SKM-1 treated with dmso at 0.1 percent for 144 hours (cell line): ENCODE measurements around the gene CARD19.

Source experiments
- DNase-seq: peaks from one replicate; lab custom pipeline; 2025; ENCODE audit not compliant: unreplicated experiment; lab: John Stamatoyannopoulos, UW

Gene CARD19

DNA sequence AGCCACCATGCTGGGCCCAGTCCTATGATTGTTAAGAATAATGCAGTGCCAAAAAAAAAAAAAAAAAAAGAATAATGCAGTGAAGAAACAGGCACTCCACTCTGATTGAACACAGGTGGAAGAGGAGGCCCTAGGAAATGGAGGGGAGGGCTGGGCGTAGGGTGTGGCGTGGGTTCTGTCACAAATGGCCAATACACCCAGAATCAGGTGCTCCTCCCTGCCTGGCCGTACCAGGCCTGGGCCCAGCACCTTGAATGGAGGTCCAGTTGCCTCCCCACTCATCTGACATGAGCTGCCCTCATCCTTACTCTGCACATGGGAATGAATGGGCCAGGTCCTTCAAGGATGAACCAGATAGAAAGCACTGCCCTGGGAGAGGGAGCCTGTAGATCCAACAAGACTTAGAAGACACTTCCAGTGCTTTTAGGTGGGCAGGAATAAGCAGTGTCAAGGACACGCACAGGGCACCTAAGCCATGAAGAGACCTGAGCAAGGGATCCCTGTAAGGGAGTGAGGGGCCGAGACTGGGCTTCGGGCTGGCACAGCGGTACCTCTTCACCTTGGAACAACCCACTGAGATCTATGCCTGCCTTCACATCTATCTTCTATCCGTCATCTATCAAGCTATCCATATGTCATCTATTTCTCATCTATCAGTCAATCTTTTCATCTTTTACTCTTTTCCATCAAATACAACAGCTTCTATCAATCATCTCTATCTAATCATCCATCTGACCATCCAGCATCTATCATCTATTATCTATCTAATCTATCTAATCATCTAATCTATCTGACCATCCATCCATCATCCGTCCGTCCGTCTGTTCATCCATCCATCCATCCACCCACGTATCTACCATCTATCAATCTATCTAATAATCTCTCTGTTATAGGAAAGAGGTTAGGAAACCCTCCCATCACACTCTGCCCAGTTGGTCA lies 22.2 kb downstream of the CARD19 start:
- no peak for DNase-seq

DNA sequence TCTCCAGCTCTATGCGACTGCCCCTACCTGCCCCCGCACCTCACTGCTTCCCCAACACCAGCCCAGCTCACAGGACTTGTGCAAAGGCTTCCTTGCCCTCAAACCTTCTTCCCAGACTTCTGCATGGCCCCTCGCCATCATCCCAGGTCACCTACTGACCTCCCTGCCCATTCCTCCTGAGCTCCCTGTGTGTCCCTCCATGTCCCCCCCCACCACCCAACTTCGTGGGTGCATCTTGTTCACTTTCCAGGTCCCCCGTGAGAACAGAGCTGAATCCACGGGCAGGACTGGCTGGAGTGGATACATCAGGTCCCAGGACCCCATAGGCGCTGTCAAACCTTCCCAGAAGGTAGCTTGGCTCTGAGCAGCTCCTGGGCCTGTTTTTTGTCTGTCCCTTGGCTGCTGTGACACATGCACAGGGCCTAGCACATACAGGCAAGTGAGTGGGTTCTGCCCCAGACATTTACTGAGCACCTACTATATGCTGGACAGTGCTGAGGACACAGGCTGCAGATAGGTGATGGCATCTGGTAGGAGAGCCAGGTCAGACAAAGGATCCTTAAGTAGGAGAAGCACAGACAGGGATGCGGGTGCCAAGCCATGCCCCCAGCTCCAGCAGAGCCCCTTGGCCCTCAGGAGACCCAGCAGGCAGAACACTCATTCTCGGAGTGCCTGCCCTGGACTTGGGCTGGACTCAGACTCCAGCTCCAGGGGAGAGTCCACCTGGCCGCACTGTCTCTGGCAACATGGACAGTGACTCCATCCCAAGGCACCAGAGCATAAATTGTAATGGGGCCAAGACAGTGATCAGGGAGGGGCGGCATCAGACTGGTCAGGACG lies 23.1 kb downstream of the CARD19 start:
- DNase-seq = no peak

DNA sequence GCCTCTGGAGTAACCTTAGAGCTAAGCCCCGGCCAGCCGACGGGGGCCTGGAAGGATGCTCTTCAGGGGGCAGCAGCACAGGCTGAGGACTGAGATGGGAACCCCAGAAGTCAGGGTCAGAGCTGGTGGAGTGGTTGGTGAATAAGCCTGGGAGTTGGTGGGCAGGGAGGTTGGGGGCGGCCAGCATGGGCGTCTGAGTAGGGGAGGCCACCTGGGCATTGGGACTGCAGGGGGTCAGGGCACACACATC lies 23.6 kb downstream of the CARD19 start:
- no peak for DNase-seq

DNA sequence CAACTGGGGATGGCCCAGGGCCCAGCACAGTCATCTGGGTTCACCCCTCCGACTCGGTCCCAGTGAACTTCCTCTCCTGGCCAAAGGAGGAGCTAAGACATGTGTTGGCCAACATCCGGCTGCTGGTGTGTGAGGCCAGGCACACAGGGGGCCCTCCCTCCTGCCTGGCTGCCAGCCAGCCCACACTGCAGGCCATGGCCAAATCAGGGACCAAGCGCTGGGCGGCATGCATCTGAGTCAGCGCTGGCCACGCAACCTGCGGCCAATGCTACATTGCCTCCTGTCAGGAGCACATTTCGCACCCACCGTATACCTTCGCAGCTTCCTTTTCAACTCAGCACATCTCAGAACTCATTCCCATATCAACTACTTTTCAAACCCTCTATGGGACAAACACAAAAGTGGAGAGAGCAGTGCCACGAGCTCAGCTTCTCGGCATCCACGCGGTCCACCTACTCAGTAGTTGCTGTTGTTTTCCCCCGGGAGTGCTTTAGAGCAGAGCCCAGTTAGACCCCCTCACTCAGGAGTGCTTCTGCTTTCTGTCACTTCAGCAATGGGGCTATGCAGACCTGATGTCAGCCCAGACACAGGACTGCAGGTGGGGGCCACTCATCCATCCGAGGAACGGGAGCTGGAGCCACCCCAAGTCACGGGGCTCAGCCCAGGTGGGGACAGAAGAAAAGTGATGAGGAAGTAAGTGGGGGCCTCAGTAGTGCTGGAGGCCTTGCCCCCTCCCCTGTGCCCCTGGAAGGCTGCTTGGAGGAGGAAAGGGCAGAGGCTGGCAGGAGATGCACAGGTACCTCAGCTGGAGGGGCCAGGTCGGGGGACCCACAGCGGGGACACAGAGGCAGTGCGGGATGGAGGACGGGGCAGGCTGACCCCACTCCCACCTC lies 24.2 kb downstream of the CARD19 start:
- peak; percentile 83 for DNase-seq

DNA sequence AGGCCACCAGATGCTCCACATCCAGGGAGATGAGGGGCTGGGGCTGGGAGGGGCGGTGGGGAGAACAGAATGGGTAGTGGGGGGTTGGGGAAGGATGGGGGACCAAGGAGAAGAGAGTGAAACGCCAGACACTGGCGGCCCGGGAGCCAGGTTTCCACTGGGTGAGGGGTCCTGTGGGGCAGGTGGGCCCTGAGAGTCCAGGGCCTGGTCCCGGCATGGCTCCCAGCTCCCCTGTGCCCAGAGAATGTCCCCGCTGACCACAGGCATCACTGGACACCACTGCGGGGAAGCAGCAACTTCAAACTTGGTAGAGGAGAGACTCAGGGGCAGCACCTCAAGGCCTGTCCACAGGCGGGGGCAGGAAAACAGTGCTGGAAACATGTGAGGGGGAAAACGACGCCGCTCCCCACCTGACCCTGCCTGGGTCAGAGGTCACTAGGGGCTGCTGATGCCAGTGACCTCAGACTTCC lies 24.9 kb downstream of the CARD19 start:
- no peak for DNase-seq

DNA sequence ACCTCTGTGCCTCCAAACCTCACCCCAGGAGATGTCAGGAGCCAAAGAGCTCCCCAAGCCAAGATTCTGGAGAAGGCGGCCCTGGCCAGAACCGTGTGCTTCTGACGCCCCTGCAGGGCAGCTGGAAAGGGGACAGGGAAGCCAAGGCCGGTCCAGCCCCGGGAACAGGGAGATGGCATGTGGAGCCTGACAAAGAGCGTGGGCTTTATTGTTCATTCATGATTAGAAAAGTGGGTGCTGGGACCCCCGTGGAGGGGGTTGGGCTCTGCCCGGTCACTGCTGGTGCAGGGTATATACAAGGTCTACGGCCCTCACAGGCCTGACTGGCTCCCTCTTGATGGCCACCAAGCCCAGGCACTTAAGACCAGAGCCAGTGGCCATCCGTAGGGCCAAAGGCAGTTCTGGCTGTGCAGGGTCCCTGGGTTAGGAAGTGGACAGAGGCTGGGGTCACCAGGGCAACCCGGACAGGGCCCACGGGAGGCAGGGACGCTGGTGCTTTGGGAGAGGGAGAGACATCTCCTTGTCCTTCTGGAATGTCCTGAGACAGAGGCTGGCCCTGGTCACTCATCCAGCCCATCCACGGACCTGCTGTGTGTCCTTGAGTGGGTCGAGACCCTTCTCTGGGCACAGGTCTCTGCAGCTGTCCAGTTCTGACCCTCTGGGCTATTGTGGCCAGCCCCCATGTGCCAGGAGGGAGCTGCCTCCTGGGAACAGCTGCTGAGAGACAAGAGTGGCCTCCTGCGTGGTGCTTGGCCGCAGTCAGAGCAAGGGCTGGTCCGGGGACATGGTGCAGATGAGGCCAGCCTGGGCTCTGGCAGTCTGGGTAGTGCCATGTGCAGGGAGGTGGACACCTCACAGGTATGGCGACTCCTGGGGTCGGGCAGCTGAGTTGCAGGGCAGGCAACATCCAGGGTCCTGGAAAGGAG lies 25.6 kb downstream of the CARD19 start:
- no peak for DNase-seq

DNA sequence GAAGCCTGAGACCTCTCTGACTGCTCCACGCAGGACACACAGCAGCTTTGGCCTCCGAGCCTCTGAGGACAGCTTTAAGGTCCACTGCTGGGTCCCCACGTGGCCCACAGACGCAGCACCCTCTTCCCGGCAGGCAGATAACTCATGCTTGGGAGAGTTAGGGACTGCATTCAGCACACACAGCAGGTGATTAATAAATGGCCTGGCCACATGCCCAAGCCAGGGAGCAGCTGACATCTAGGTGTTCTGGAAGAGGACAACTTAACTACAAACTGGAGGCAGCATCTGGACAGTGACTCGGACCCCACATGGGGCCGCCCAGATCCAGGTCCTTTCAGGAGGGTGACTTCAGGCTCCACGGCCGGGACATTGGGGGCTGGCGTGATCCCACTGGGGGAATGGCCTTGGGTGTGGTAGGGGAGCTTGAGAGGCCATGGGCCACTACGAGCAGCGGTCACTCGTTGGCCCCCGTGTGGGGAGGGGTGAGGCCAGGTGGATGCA lies 26.8 kb downstream of the CARD19 start:
- DNase-seq = no peak

DNA sequence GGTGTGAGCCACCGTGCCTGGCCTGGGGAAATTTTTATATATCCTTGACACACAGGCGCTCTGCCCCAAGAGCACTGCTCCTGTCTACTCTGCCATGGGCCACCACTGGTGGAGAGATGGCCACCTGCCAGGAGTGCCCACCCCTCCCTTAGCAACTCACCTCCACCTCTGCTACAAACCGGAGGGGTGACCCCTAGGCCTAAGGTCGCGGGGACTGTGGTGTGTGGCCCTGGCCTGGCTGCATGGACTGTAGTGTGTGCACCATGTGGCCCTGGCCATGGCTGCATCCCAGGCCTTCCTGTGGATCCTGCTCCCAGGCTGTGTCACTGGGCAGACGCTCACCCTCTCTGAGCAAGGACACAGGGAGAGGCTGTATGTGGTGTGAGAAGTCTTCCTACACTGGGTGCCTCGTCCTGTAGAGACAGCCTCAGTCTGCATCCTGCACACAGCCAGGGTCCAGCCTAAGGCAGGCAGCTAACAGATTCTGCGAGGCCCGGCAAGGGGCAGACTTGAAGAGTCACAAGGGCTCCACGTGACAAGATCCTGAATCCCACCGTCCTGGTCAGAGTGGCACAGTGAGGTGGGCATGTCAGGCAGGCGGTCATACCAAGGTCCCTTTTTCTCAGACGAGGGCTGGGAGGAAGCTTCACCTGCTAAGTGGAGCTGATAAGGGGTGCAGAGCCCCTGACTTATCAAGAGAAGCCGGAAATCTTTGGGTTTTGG lies 27.7 kb downstream of the CARD19 start:
- no peak for DNase-seq

DNA sequence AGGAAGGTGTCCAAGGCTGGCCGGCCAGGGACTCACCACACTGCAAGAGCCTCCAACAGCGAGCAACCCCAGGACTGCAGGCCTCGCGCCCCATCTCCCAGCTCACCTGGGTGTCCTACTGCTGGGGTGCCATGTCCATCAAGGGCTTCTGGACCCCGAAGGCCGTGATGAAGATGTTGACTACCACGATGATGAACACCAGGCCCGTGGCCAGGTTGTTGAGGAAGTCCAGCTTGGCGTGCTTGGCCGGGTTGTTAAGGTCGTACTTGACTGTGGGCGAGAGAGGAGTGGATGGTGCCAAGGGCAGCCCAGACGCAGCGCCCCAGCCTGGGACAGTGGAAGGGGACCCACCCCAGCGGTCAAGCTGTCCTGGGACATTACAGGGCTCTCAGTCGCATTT lies 28.8 kb downstream of the CARD19 start:
- DNase-seq = no peak

DNA sequence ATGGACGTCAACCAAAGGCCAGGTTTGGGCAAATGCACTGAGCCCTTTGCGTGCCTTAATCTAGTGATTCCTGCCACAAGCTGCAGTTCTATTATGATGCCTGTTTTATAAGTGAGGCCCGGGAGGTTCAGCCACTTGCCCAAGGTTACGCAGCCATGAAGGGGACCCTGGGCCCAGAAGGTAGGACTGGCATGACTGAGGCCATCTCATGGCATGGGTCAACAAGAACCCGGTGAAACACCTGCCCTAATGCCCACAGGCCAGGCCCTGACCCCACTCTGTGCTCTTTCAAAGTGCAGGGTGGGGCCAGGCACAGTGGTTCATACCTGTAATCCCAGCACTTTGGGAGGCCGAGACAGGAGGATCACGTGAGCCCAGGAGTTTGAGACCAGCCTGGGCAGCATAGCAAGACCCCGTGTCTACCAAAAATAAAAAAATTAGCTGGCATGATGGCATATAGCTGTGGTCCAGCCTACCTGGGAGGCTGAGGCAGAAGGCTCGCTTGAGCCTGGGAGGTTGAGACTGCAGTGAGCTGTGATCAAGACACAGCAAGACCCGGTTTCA lies 29.4 kb downstream of the CARD19 start:
- DNase-seq = no peak

DNA sequence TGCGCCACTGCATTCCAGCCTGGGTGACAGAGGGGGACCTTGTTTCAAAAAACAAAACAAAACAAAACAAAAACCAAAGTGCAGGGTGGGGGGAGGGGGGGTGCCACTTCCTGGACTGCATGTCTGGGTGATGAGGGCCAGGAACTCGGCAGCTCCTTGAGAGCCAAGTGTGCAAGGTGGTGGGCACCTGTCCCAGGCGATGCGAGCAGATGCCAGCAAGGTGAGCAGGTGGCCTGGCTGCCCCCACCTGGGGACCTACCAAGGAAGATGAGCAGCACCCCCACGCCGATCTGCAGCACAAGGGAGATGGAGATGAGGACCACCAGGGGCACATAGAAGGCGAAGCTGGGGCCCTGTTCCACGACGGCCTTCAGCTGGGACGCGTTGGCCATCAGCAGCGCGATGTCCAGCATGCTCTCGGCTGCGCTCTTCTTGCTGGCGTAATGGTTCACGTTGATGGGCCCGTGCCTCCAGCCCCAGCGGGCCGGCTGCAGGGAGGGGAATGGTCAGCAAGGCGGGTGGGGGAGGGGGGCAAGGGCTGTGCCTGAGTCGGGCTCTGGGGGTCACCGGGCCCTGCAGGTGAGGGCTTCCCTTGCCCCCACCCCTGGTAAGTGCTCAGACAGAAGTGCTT lies 30.2 kb downstream of the CARD19 start:
- DNase-seq = no peak

DNA sequence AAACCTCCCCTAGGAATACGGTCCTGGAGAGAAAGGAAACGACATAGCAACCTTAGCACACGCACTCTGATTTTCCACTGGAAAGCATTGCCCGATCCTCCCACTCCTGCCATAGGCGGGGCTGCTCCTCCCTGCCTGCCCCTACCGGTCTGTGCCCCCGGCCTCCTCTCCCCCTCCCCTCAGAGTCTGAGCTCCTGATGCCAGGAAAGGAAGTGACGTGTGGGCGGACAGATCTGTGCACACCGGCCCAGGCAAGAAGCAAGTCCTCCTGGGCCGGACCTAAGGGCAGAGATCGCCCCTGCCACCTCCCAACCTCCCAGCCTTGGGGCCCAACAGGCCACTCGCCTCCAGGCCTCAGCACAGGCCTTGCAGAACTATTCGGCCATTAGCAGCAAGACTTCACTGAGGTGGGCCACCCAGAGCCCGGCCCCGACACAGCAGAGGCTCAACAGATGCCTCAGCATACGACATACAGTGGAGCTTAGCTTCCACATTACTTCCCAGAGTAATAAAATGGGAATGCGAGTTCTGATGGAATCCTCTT lies 30.9 kb downstream of the CARD19 start:
- DNase-seq = no peak

DNA sequence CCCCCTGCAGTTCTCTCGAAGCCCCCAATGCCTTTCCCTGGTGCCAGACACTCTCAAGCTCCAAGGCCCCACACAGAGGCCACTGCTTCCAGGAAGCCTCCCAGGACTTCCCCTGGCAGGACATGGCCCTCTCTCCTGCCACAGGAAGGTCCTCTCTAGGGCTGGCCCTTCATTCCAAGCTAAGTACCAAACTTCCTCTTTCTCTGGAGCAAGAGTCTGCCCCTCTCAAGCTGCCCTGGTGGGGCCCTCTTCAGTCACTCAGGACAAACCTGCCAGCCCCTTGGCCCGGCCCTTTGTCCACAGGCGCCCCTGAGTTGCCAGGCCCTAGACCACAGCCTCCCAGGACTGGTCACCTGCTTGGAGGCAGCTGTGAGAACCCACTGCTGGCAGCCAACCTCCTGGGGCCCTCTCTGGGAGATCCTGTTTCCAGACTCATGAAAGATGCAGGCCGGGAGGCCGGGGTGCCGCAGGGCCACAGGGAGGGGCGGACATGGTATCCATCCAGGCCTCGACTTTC lies 31.4 kb downstream of the CARD19 start:
- peak; percentile 26 for DNase-seq

DNA sequence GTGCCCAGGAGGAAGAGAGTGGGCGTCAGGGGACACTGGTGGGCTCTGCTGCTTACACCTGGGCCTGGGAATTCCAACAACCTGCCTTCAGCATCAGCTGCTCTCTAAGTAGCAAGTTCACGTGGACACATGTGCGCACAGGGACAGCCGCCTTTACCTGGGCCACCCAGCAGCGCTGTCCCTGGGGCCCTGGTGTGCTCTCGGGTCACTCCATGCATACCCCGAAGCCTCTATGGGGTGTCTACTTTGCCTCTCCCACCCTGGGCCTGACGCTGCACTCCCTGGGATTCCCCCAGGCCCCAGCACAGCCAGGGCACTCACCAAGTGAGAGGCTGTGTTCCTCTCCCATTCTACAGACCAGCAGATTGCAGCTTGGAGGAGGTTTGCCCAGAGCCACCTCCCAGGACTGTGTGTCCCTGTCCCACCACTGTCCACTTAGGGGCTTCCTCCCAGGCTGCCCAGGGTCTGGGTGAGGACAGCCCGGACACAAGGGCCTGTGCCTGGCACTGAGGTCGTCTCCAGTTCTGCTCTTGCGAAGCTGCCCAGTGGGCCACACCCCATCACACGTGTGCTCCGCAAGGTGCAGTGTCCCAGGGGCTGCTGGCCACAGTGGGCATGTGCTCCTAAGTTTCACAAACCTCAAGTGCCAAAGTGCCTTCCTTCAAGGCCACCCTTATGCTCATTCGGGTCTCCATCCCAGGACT lies 32.1 kb downstream of the CARD19 start:
- DNase-seq = no peak

DNA sequence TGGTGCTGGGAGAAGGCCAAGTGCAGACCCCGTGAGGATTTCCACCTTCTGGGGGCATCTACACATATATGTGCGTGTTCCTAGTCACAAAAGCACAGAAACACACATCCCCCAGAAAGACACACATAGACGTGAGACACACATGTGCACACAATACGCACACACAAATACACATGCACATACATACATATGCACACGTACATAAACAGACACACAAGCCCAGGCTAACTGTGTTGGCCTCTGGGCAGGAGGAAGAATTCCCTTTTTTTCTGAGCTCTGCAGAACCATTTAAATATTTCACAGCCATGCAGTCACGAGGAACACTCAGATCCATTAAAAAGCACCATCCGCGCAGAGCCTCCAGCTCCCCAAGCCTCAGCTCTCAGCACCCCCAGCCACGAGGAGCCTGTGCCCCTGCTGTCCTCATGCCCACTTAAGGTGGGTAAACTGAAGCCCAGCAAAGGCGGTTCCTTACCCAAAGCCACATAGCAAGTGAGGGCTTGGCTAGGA lies 32.8 kb downstream of the CARD19 start:
- DNase-seq = no peak

DNA sequence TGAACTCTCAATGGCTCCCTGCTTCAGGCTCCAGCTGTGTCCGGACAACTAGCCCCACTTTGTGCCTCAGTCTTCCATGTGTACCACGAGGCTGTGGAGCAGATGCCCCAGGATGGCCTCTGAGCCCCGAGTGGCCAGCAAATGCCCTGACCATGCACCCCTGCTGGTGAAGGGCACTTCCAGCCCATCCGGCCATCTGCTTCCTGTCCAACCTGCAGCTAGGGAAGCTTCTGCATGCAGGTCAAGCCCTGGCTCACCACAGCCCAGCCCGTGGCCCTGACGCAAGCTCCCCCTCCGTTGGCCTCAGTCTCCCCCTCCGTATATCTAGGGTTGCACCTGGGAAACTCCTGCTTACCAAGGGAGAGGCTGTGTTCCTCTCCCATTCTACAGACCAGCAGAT lies 33.3 kb downstream of the CARD19 start:
- no peak for DNase-seq
